Suprapubic skin (tissue), 4 donors: ENCODE data around the gene PNLDC1. TPM values are rescaled to one million over a fixed set of nuclear protein-coding genes. Genes with fewer than 3 reads are reported as not detected.

Experiments
- DNase-seq, 2 donors: peaks; one replicate each; pipeline ENCODE4 v3.0.0-alpha.2; 2019; ENCODE audit warnings: low spot score in 2 of 2
- H3K27ac ChIP-seq: fragments of 200-600 bp; sonication (generic); one replicate; pipeline ENCODE4 v1.5.1; 2019
- H3K27me3 ChIP-seq: fragments of 200-600 bp; sonication (generic); one replicate; pipeline ENCODE4 v1.5.1; 2019
- H3K36me3 ChIP-seq: fragments of 200-600 bp; sonication (generic); one replicate; pipeline ENCODE4 v1.5.1; 2019
- H3K4me1 ChIP-seq: fragments of 200-600 bp; sonication (generic); one replicate; pipeline ENCODE4 v1.5.1; 2019
- H3K4me3 ChIP-seq: fragments of 200-600 bp; sonication (generic); one replicate; pipeline ENCODE4 v1.5.1; 2019; ENCODE audit warnings: mild to moderate bottlenecking
- H3K9me3 ChIP-seq: fragments of 200-600 bp; sonication (generic); one replicate; pipeline ENCODE4 v1.5.1; 2019
- CTCF ChIP-seq, 2 donors: fragments of 200-600 bp in 1 of 2; fragments of 450-650 bp in 1 of 2; sonication (generic) in 1 of 2; IDR thresholded peaks; one replicate each; pipeline ENCODE4 v1.5.1; 2016 to 2019; ENCODE audit warnings: antibody characterized with exemption in 2 of 2, mild to moderate bottlenecking in 1 of 2, moderate library complexity in 1 of 2
- EP300 ChIP-seq: sonication (generic); formaldehyde crosslinking; IDR thresholded peaks from one replicate; pipeline ENCODE4 v1.6.1; 2017; ENCODE audit warnings: antibody characterized with exemption
- POLR2A ChIP-seq, 2 donors: fragments of 450-650 bp; IDR thresholded peaks; one replicate each; pipeline ENCODE4 v1.6.1; 2017; ENCODE audit warnings: antibody characterized with exemption in 2 of 2, mild to moderate bottlenecking in 2 of 2, moderate library complexity in 2 of 2
- POLR2AphosphoS5 ChIP-seq, 3 donors: sonication (generic); formaldehyde crosslinking; IDR thresholded peaks; one replicate each; pipeline ENCODE4 v1.6.1; 2017; ENCODE audit warnings: antibody characterized with exemption in 3 of 3
- WGBS: methylation state at CpG from one replicate; pipeline ENCODE4 v1.1.5; 2018; 5-methylcytosine and 5-hydroxymethylcytosine counted together
- total RNA-seq, 4 donors: library from RNA; depleted of rRNA; stranded (reverse); fragments of >200 nt; gene quantifications; one replicate each; pipeline ENCODE4 v1.1.0, GENCODE V29; 2016

The PNLDC1 gene
- total RNA-seq, 4 donors from 2014 or later: 1.1 to 4.4 (median 2.9) TPM

GRCh38 chr6:159761129-159761872 is 38.8 kb upstream of the PNLDC1 start:
- 23% methylated on average over 37 of the region's 45 CpGs for WGBS
- Histone ChIP-seq H3K9me3 (no peaks in the 10 kb centered on the region), H3K4me1 (peaks cover 19% of the 10 kb centered on the region), H3K4me3 (peak overlapping the region; percentile 95), H3K27me3 (no peaks in the 10 kb centered on the region), H3K36me3 (peaks cover 25% of the 10 kb centered on the region), H3K27ac (peak overlapping the region; percentile 98)
- TF ChIP-seq CTCF (IDR thresholded peaks at IDR 0.05) (no peak), POLR2A (IDR thresholded peaks at IDR 0.05) (peak in 1 of 2 donors; percentile 60), POLR2AphosphoS5 (IDR thresholded peaks at IDR 0.05) (no peak), EP300 (no peak)
- DNase-seq: peak; percentile 74 to 80

DNA sequence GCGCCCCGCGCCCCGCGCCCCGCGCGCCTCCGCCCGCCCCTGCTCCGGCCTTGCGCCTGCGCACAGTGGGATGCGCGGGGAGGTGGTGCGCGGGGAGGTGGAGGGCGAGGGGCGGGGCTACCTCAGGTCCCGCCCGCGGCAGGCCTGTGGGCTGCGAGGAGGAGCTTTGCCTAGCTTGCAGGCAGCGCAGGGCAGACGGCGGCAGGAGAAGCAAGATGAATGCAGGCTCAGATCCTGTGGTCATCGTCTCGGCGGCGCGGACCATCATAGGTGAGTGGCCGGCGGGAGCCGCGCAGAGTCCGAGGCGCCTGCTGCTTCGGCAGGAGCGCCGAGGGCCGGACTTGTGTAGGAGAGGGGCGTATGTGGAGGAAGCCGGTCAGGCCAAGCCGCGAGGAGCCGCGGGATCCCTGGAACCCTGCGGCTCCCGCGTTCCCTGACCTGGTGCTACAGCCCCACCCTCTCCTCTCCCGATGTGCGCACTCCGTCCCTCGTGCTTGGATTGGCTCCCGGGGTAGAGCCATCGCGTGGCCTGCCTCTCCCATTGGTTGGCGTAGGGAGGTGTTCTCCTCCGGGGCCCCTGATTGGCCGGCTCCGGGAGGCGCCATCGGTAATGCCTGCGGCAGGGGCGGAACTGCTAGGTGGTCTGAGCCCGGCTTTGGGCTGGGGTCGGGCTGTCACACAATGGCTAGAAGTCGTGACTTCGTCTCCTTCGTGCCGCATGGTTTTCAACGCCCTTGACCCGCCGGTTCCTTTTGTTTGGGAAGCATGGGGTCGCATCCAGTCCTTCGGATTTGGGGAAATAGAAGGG is 38.0 kb upstream of the PNLDC1 start, which contains the start of gene ACAT2:
TSS of gene ACAT2 (plus strand) at position 173 of the 808 bp plus-strand sequence. CDS start at position 216, 43 bp downstream.
- Histone ChIP-seq H3K27me3 (no peaks in the 10 kb centered on the region), H3K4me1 (peaks cover 19% of the 10 kb centered on the region), H3K27ac (peak within 1 kb of the TSS; percentile 98), H3K36me3 (peaks cover 31% of the 10 kb centered on the region), H3K9me3 (no peaks in the 10 kb centered on the region), H3K4me3 (peak within 1 kb of the TSS; percentile 95)
- DNase-seq: peak; percentile 98 to 99
- TF ChIP-seq POLR2AphosphoS5 (IDR thresholded peaks at IDR 0.05) (peak in 2 of 3 donors; percentile 6 to 81), CTCF (IDR thresholded peaks at IDR 0.05) (no peak), EP300 (no peak), POLR2A (IDR thresholded peaks at IDR 0.05) (peak in 1 of 2 donors; percentile 1)
- WGBS: 4% methylated on average over 26 of the region's 76 CpGs

DNA sequence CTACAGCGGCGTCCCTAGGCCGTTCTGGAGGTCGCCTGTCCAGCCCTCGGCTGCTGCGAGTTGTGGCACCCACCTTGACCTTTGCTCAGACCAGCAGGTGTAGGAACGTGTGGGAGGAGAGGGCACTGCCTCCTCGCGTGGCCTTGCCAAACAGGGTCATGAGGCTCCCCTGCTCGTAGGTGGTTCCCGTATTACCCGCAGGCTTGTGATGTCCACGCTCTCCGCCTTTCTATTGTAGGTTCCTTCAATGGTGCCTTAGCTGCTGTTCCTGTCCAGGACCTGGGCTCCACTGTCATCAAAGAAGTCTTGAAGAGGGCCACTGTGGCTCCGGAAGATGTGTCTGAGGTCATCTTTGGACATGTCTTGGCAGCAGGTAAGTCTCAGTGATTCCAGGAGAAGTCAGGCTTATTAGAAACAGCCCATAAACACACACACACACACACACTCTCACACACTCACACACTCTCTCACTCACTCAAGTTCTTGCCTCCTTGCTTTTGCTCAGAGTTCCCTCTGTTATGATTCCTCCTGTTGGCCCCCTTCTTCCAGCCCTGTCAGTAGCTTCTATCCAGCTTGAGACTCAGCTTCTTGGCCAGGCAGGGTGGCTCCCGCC is 37.3 kb upstream of the PNLDC1 start:
- Histone ChIP-seq H3K27ac (peak overlapping the region; percentile 98), H3K27me3 (no peaks in the 10 kb centered on the region), H3K4me1 (peaks cover 19% of the 10 kb centered on the region), H3K4me3 (peak overlapping the region; percentile 95), H3K36me3 (peaks cover 33% of the 10 kb centered on the region), H3K9me3 (no peaks in the 10 kb centered on the region)
- DNase-seq: peak in 1 of 2 donors; percentile 80
- TF ChIP-seq POLR2AphosphoS5 (IDR thresholded peaks at IDR 0.05) (no peak), EP300 (no peak), CTCF (IDR thresholded peaks at IDR 0.05) (no peak), POLR2A (IDR thresholded peaks at IDR 0.05) (no peak)
- WGBS: 38% methylated on average over 16 of the region's 16 CpGs

DNA sequence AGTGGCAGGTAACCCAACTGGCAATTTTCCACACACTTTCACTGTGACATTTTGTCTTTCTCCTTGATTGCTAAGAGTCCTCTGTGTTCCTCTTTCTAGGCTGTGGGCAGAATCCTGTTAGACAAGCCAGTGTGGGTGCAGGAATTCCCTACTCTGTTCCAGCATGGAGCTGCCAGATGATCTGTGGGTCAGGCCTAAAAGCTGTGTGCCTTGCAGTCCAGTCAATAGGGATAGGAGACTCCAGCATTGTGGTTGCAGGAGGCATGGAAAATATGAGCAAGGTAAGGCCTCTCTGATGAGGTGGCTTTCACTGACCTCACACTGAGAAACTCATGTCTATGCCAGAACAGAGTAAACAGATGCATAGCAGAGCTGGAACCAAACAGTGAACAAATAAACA is 33.2 kb upstream of the PNLDC1 start:
- peaks cover 9% of the 10 kb centered on the region for H3K4me1 ChIP-seq
- no peak for DNase-seq
- no peak overlapping the region for H3K4me3 ChIP-seq
- H3K27me3 ChIP-seq: no peaks in the 10 kb centered on the region
- no peak overlapping the region for H3K27ac ChIP-seq
- TF ChIP-seq EP300 (no peak), POLR2AphosphoS5 (IDR thresholded peaks at IDR 0.05) (no peak), CTCF (IDR thresholded peaks at IDR 0.05) (no peak), POLR2A (IDR thresholded peaks at IDR 0.05) (no peak)
- H3K9me3 ChIP-seq: no peaks in the 10 kb centered on the region
- H3K36me3 ChIP-seq: peaks cover 53% of the 10 kb centered on the region
